Gastroesophageal sphincter (tissue), 4 donors: ENCODE results near the gene PTPN14. TPM values are rescaled to one million over a fixed set of nuclear protein-coding genes. Genes with fewer than 3 reads are reported as not detected.
A peak's percentile ranks its signal among the peaks of the same experiment; 100 is the strongest.
"Not testable (repeated sequence)": the region's sequence is repeated elsewhere in the genome, so short reads cannot be mapped to it uniquely, and the experiment has no call there.

ENCODE experiments used
- ATAC-seq: fragments of 150-250 bp; one replicate; pipeline ENCODE4 v1.9.1; 2016; ENCODE audit warnings: mild to moderate bottlenecking, moderate library complexity
- H3K27ac ChIP-seq, 4 donors: fragments of 200-600 bp; sonication (generic) in 3 of 4; 1 replicate in 3 of 4; 2 replicates in 1 of 4; pipeline ENCODE4 v1.5.1; 2016 to 2019
- H3K27me3 ChIP-seq: fragments of 200-600 bp; sonication (generic); one replicate; pipeline ENCODE4 v1.5.1; 2019
- H3K36me3 ChIP-seq, 2 donors: fragments of 200-600 bp; sonication (generic); one replicate each; pipeline ENCODE4 v1.5.1; 2019; ENCODE audit warnings: control low read depth in 1 of 2
- H3K4me1 ChIP-seq, 3 donors: fragments of 200-600 bp; sonication (generic); 1 replicate in 2 of 3; 2 replicates in 1 of 3; pipeline ENCODE4 v1.5.1; 2016 to 2019; ENCODE audit warnings: control low read depth in 2 of 3
- H3K4me3 ChIP-seq, 2 donors: fragments of 200-600 bp; sonication (generic); one replicate each; pipeline ENCODE4 v1.5.1; 2019; ENCODE audit warnings: mild to moderate bottlenecking in 1 of 2, moderate library complexity in 1 of 2
- H3K9me3 ChIP-seq, 3 donors: fragments of 200-600 bp; sonication (generic); one replicate each; pipeline ENCODE4 v1.5.1; 2017 to 2019; ENCODE audit warnings: control low read depth in 2 of 3
- EP300 ChIP-seq: sonication (generic); formaldehyde crosslinking; IDR thresholded peaks from one replicate; pipeline ENCODE4 v1.6.1; 2017; ENCODE audit warnings: antibody characterized with exemption, mild to moderate bottlenecking
- POLR2A ChIP-seq, 2 donors: fragments of 450-650 bp; IDR thresholded peaks; one replicate each; pipeline ENCODE4 v1.6.1; 2017; ENCODE audit warnings: antibody characterized with exemption in 2 of 2, mild to moderate bottlenecking in 2 of 2, moderate library complexity in 1 of 2
- POLR2AphosphoS5 ChIP-seq: sonication (generic); formaldehyde crosslinking; IDR thresholded peaks from one replicate; pipeline ENCODE4 v1.6.1; 2017; ENCODE audit warnings: antibody characterized with exemption
- WGBS, 2 donors: methylation state at CpG; one replicate each; pipeline ENCODE4 v1.1.5; 2018; ENCODE audit warnings: low coverage in 1 of 2; 5-methylcytosine and 5-hydroxymethylcytosine counted together
- total RNA-seq, 4 donors: library from RNA; depleted of rRNA; stranded (reverse); fragments of >200 nt; gene quantifications; one replicate each; pipeline ENCODE4 v1.1.0, GENCODE V29; 2016
- TF ChIP-seq, protein P1 (sequence below), 4 experiments: fragments of 200-600 bp in 2 of 4; fragments of 450-650 bp in 2 of 4; sonication (generic) in 1 of 4; IDR thresholded peaks; one replicate each; pipeline ENCODE4 v1.5.1; 2017 to 2019; ENCODE audit warnings: antibody characterized with exemption in 4 of 4, mild to moderate bottlenecking in 2 of 4, moderate library complexity in 2 of 4

Gene PTPN14
- total RNA-seq, 4 donors from 2014 or later = 38.9 to 96.8 (median 75.4) TPM

DNA sequence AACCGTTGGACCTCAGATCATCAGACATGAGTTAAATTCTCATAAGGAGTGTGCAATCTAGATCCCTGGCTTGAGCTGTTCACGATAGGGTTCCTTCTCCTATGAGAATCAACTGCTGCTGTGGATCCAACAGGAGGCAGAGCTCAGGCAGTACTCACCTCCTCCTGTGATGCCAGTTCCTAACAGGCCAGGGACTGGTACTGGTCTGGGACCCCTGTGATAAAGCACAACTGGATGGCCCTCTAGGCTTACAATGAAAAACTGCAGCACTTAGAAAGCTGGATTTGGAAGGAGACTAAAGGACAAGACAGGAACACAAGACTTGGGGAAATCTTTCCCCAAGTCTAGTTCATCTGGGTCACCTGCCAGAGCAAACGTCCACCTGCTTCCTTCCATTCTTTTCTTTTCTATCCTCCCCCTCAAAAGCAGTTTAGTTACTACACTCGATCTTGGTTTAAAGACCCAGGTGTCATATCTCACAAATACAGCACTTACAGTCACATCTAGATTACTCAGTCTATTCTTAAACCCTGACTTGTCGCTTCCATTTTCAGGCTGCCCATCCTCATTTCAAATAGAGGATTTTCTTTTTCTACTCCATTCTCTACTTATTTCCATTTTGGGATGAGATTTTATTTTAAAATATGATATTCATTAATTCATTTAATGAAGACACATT is 59.8 kb downstream of the PTPN14 start:
- H3K27ac ChIP-seq = peak overlapping the region in 2 of 4 donors; percentile 0 to 81
- no peak for TF ChIP-seq POLR2A (IDR thresholded peaks at IDR 0.05)
- no peaks in the 10 kb centered on the region for H3K36me3 ChIP-seq
- no peak overlapping the region for H3K4me3 ChIP-seq
- no peaks in the 10 kb centered on the region for H3K9me3 ChIP-seq
- no peaks in the 10 kb centered on the region for H3K27me3 ChIP-seq
- peaks cover 0 to 58% (median 5%) of the 10 kb centered on the region in 3 donors for H3K4me1 ChIP-seq
- ATAC-seq = no peak
- WGBS, 2 donors = 69 to 71% methylated on average over 5 of the region's 5 CpGs

DNA sequence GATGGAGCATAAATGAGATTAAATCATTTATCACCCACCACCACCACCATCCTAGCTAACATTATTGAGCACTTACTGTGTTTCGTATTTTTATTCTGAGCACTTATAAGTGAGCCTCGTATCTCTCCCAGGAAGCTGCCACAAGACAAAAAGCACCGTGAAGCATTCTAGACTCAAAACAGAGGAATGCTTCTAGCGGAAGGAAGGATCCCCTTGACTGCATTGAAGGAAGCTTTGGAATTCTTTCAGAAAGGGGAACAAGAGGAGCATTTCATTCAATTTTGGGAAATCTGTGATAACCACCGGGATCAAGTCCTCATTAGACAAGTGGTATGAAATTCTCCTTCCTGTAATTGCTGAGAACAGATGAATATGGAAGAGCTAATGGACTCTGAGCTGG is 66.3 kb downstream of the PTPN14 start:
- no peak overlapping the region for H3K4me3 ChIP-seq
- peaks cover 0 to 24% (median 0%) of the 10 kb centered on the region in 3 donors for H3K4me1 ChIP-seq
- TF ChIP-seq POLR2A (IDR thresholded peaks at IDR 0.05) (no peak), POLR2AphosphoS5 (no peak), EP300 (no peak)
- TF ChIP-seq, protein P1, sequence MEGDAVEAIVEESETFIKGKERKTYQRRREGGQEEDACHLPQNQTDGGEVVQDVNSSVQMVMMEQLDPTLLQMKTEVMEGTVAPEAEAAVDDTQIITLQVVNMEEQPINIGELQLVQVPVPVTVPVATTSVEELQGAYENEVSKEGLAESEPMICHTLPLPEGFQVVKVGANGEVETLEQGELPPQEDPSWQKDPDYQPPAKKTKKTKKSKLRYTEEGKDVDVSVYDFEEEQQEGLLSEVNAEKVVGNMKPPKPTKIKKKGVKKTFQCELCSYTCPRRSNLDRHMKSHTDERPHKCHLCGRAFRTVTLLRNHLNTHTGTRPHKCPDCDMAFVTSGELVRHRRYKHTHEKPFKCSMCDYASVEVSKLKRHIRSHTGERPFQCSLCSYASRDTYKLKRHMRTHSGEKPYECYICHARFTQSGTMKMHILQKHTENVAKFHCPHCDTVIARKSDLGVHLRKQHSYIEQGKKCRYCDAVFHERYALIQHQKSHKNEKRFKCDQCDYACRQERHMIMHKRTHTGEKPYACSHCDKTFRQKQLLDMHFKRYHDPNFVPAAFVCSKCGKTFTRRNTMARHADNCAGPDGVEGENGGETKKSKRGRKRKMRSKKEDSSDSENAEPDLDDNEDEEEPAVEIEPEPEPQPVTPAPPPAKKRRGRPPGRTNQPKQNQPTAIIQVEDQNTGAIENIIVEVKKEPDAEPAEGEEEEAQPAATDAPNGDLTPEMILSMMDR (IDR thresholded peaks at IDR 0.05) = no peak
- H3K9me3 ChIP-seq = no peaks in the 10 kb centered on the region
- H3K36me3 ChIP-seq = no peaks in the 10 kb centered on the region
- H3K27ac ChIP-seq = no peak overlapping the region
- WGBS, 2 donors = 71 to 97% methylated on average over 4 to 5 of the region's 5 CpGs
- no peaks in the 10 kb centered on the region for H3K27me3 ChIP-seq
- ATAC-seq = no peak

DNA sequence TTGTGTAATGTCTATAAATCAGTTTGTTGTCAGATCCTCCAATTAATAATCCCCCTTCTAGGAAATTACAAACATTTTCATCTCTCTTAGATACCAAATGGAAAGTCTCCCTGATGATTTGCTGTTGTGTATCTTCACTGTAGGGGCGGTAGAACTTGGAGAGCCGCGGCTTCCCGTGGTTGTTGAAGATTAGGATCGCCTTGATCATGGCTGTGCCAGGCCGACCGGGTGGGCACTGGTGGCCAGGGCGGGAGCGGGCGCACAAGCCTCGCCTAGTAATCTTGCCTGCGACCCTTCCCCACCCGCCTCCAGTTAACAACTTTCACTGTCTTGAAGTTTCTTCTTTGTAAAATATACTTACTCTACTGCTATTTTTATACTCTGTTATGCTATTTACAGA is 68.2 kb downstream of the PTPN14 start:
- H3K4me1 ChIP-seq = peaks cover 0 to 21% (median 0%) of the 10 kb centered on the region in 3 donors
- not testable (repeated sequence) for ATAC-seq, H3K9me3 ChIP-seq, H3K27me3 ChIP-seq, H3K36me3 ChIP-seq, H3K4me3 ChIP-seq, H3K27ac ChIP-seq
- 50 to 53% methylated on average over 6 to 10 of the region's 13 CpGs for WGBS, 2 donors

DNA sequence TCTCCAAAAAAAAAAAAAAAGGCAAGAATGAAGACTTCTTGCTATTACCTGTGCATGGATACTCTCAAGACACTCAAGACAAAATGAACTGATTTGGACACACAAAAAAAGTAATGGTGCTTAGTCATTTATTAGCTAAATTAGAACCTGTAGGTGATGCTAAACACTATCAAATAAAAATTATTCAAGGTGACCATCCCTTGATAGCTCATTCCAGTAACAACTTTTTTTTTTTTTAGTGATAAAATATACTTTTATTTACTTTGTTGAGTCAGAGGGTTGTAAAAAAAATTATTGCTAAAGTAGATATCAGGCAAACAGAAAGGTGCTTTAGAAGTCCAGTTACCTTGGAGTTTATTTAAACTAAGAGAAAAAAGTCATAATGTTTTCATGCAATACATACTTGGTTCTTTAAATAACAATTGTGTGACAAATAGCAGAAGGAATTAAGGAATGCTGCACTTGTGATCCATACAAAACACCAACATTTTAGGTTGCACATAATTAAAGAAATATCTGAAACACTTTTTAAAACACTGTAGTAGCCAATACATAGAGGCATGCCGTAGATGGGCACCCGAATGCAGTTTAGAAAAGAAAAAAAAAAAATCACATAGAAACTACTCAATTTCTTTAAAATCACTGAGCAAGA is 69.3 kb downstream of the PTPN14 start:
- H3K36me3 ChIP-seq, H3K9me3 ChIP-seq, H3K27ac ChIP-seq, H3K4me3 ChIP-seq, ATAC-seq, H3K27me3 ChIP-seq: not testable (repeated sequence)
- H3K4me1 ChIP-seq = peaks cover 0 to 31% (median 5%) of the 10 kb centered on the region in 3 donors
- 19 to 42% methylated on average over 2 of the region's 2 CpGs for WGBS, 2 donors

DNA sequence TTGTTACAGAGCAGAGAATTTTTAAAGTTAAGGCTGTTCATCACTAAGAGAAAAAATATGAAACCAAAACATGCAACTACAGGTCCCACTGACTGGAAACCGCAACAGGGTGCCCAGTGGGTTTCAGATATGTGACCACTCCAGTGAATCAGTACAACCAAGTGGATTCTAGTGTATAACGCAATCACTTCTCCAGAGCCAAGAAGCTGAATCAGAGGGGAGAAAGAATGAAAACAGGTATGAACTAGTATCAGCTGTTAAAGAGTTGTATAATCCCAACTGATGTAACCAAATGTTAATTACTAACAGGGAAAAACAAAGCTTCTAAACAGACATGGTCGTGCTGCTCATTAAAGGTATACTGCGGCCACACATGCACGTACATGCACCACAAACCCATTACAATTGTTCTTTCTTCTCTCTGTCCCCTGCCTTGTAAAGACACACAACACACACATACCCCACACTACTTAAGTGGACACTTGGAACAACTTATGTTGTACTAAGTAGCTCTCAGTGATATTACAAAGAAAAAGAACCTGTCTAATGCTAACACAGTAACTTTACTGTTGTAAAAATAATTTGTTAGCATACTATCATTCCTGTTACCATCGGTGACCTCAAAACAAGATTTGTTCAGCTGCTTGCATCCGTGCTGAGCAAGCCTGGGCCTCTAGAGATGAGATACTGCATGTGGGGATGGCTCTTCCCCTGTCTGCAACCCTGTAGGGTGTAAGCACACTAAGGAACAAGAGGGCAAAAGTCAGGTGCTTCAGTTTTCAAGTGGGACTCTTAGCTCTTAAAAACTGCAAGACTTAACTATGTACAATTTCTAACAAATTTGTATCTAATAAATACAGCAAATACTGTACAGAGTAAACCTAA is 74.2 kb downstream of the PTPN14 start:
- H3K36me3 ChIP-seq = no peaks in the 10 kb centered on the region
- 61 to 73% methylated on average over 6 to 7 of the region's 7 CpGs for WGBS, 2 donors
- peak overlapping the region in 2 of 4 donors; percentile 11 to 14 for H3K27ac ChIP-seq
- ATAC-seq = no peak
- H3K4me3 ChIP-seq = no peak overlapping the region
- peaks cover 2 to 64% (median 7%) of the 10 kb centered on the region in 3 donors for H3K4me1 ChIP-seq
- TF ChIP-seq EP300 (no peak), POLR2A (IDR thresholded peaks at IDR 0.05) (no peak), POLR2AphosphoS5 (no peak)
- TF ChIP-seq, protein P1 (IDR thresholded peaks at IDR 0.05) = no peak
- H3K27me3 ChIP-seq = no peaks in the 10 kb centered on the region
- no peaks in the 10 kb centered on the region for H3K9me3 ChIP-seq

DNA sequence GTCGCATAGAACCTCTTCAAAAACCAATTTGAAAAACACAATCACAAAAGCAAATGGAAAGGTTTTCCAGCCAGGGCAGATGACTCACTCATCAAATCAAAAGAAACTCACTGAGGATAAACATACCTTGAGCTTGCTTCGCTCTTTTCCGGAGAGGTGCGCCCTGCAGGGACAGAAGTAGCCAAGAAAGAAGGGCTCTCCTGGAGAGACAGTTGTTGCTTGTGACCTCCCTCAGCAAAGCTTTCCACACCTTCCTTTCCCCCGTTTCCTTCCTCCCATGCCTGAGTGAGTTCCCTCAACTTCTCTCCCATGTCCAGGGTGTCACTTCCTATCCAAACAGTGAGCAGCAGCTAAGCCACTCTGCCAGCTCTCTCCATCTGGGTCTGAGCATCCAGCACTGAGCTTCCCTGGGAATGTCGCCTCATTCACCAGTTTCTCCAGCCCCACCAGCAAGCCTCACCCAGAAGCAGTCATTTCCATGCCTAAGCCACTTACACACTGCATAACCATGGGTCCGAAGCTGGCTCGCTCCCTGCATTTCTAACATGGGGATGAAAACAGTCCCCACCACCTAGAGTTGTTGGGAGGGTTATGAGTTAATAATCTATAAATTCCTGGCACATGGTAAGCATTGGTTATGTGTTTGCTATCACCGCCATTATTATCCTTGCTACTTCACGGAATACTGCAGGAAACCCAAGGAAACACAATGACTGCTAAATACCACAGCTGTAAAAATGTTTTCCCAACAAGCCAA is 75.0 kb downstream of the PTPN14 start:
- TF ChIP-seq POLR2A (IDR thresholded peaks at IDR 0.05) = no peak
- 53 to 76% methylated on average over 7 to 10 of the region's 10 CpGs for WGBS, 2 donors

More for the DNA sequence above, 75.0 kb downstream of the PTPN14 start:
- ATAC-seq = no peak
- no peak overlapping the region for H3K4me3 ChIP-seq
- H3K27me3 ChIP-seq = no peaks in the 10 kb centered on the region
- no peaks in the 10 kb centered on the region for H3K36me3 ChIP-seq
- H3K4me1 ChIP-seq = peaks cover 2 to 66% (median 7%) of the 10 kb centered on the region in 3 donors
- peak overlapping the region in 3 of 4 donors; percentile 14 to 54 (median 30) for H3K27ac ChIP-seq
- H3K9me3 ChIP-seq = no peaks in the 10 kb centered on the region
